Urinary bladder (tissue), 4 donors: ENCODE results near the gene PRKD2. TPM values are rescaled to one million over a fixed set of nuclear protein-coding genes. Genes with fewer than 3 reads are reported as not detected.
"Not testable (repeated sequence)": the region's sequence is repeated elsewhere in the genome, so short reads cannot be mapped to it uniquely, and the experiment has no call there.

Experiments
- DNase-seq: peaks from one replicate; pipeline ENCODE4 v3.0.0-alpha.2; 2015; ENCODE audit errors: extremely low spot score
- H3K27ac ChIP-seq: one replicate; pipeline ENCODE4 v1.5.1; 2013; ENCODE audit warnings: low read depth, mild to moderate bottlenecking, moderate library complexity
- H3K36me3 ChIP-seq: one replicate; pipeline ENCODE4 v1.6.1; 2013; ENCODE audit warnings: mild to moderate bottlenecking, moderate library complexity; ENCODE audit not compliant: insufficient read depth
- H3K4me1 ChIP-seq: one replicate; pipeline ENCODE4 v1.6.1; 2013; ENCODE audit warnings: mild to moderate bottlenecking, moderate library complexity; ENCODE audit not compliant: insufficient read depth
- H3K4me3 ChIP-seq: one replicate; pipeline ENCODE4 v1.5.1; 2013; ENCODE audit warnings: low read depth, low read length
- WGBS: extraction: QIAGEN DNeasy Blood & Tissue Kit; methylation state at CpG from one replicate; pipeline ENCODE4 v1.1.7; 2013; 5-methylcytosine and 5-hydroxymethylcytosine counted together
- polyA plus RNA-seq: library from polyadenylated mRNA; stranded (reverse); fragments of 200-250 nt; gene quantifications from one replicate; pipeline ENCODE4 v1.2.3, GENCODE V29; 2013
- total RNA-seq: library from RNA; depleted of rRNA; stranded (reverse); fragments of >200 nt; gene quantifications from one replicate; pipeline ENCODE4 v1.2.3, GENCODE V29; 2014
- donor health status: healthy with polysubstance abuse.
- donor health status: healthy.

Gene PRKD2
- total and polyA plus RNA-seq, 2 donors, result 12.1 to 29.9 TPM

GRCh38 chr19:46716672-46717033 is 261 bp downstream of the PRKD2 start:
- H3K4me1 ChIP-seq, result no peaks in the 10 kb centered on the region
- peak overlapping the region; percentile 72 for H3K27ac ChIP-seq
- WGBS, result under 1% methylated on average over 20 of the region's 20 CpGs
- DNase-seq, result no peak
- peaks cover 5% of the 10 kb centered on the region for H3K36me3 ChIP-seq
- peak overlapping the region; percentile 82 for H3K4me3 ChIP-seq

GRCh38 chr19:46715975-46716671 is 791 bp downstream of the PRKD2 start:
- 2% methylated on average over 42 of the region's 42 CpGs for WGBS

GRCh38 chr19:46715620-46715974 is 1.3 kb downstream of the PRKD2 start:
- DNase-seq, result no peak
- H3K4me1 ChIP-seq, result no peaks in the 10 kb centered on the region
- 23% methylated on average over 8 of the region's 8 CpGs for WGBS
- peak overlapping the region; percentile 82 for H3K4me3 ChIP-seq
- peaks cover 5% of the 10 kb centered on the region for H3K36me3 ChIP-seq
- H3K27ac ChIP-seq, result peak overlapping the region; percentile 25

More at GRCh38 chr19:46715975-46716671, 791 bp downstream of the PRKD2 start:
- Histone ChIP-seq H3K4me3 (peak overlapping the region; percentile 82), H3K4me1 (no peaks in the 10 kb centered on the region), H3K36me3 (peaks cover 5% of the 10 kb centered on the region), H3K27ac (peak overlapping the region; percentile 72)
- no peak for DNase-seq

- 7% methylated on average over 12 of the region's 12 CpGs for WGBS
- no peaks in the 10 kb centered on the region for H3K36me3 ChIP-seq
- no peaks in the 10 kb centered on the region for H3K4me1 ChIP-seq
- peak overlapping the region; percentile 88 for H3K4me3 ChIP-seq
- peak overlapping the region; percentile 80 for H3K27ac ChIP-seq
- no peak for DNase-seq
Observed at GRCh38 chr19:46714444-46715106, 2.3 kb downstream of the PRKD2 start.

- under 1% methylated on average over 39 of the region's 39 CpGs for WGBS
- H3K36me3 ChIP-seq, result no peaks in the 10 kb centered on the region
- peak overlapping the region; percentile 88 for H3K4me3 ChIP-seq
- peak; percentile 87 for DNase-seq
- no peaks in the 10 kb centered on the region for H3K4me1 ChIP-seq
- peak overlapping the region; percentile 80 for H3K27ac ChIP-seq
Observed at GRCh38 chr19:46713781-46714443, 3.0 kb downstream of the PRKD2 start.

- not testable (repeated sequence) for DNase-seq, H3K36me3 ChIP-seq, H3K4me1 ChIP-seq, H3K4me3 ChIP-seq, H3K27ac ChIP-seq
- WGBS, result 84% methylated on average over 6 of the region's 6 CpGs
Observed at GRCh38 chr19:46712768-46713338, 4.1 kb downstream of the PRKD2 start.

GRCh38 chr19:46710687-46711086 is 6.2 kb downstream of the PRKD2 start:
- DNase-seq, result no peak
- H3K27ac ChIP-seq, result no peak overlapping the region
- no peak overlapping the region for H3K4me3 ChIP-seq
- H3K36me3 ChIP-seq, result peaks cover 2% of the 10 kb centered on the region
- H3K4me1 ChIP-seq, result no peaks in the 10 kb centered on the region
- 82% methylated on average over 25 of the region's 25 CpGs for WGBS

GRCh38 chr19:46704379-46705076 is 12.4 kb downstream of the PRKD2 start:
- WGBS, result 42% methylated on average over 21 of the region's 21 CpGs
- H3K4me1 ChIP-seq, result no peaks in the 10 kb centered on the region
- no peak overlapping the region for H3K4me3 ChIP-seq
- no peak overlapping the region for H3K27ac ChIP-seq
- peaks cover 11% of the 10 kb centered on the region for H3K36me3 ChIP-seq
- DNase-seq, result no peak

- Histone ChIP-seq H3K36me3 (peaks cover 12% of the 10 kb centered on the region), H3K4me1 (no peaks in the 10 kb centered on the region), H3K4me3 (no peak overlapping the region), H3K27ac (no peak overlapping the region)
- 92% methylated on average over 13 of the region's 13 CpGs for WGBS
- DNase-seq, result no peak
Observed at GRCh38 chr19:46700704-46701103, 16.2 kb downstream of the PRKD2 start.

- H3K27ac ChIP-seq, result no peak overlapping the region
- DNase-seq, result no peak
- no peak overlapping the region for H3K4me3 ChIP-seq
- peaks cover 12% of the 10 kb centered on the region for H3K36me3 ChIP-seq
- WGBS, result 95% methylated on average over 11 of the region's 11 CpGs
- H3K4me1 ChIP-seq, result no peaks in the 10 kb centered on the region
Observed at GRCh38 chr19:46698395-46699321, 18.3 kb downstream of the PRKD2 start.

GRCh38 chr19:46697204-46697960 is 19.5 kb downstream of the PRKD2 start:
- Histone ChIP-seq H3K4me1 (no peaks in the 10 kb centered on the region), H3K27ac (no peak overlapping the region), H3K4me3 (no peak overlapping the region), H3K36me3 (peaks cover 12% of the 10 kb centered on the region)
- DNase-seq, result peak; percentile 71
- 30% methylated on average over 39 of the region's 39 CpGs for WGBS

- Histone ChIP-seq H3K36me3 (peaks cover 12% of the 10 kb centered on the region), H3K4me1 (no peaks in the 10 kb centered on the region), H3K4me3 (no peak overlapping the region), H3K27ac (no peak overlapping the region)
- 85% methylated on average over 9 of the region's 9 CpGs for WGBS
- no peak for DNase-seq
Observed at GRCh38 chr19:46696866-46697203, 20.1 kb downstream of the PRKD2 start.
